Bronchial epithelial cell (primary cell): Measurements from ENCODE around the gene GLS. TPM values are rescaled to one million over a fixed set of nuclear protein-coding genes. Genes with fewer than 3 reads are reported as not detected.

Source experiments
- DNase-seq: peaks from one replicate; pipeline ENCODE4 v3.0.0-alpha.2; 2010; ENCODE audit warnings: low read depth
- FAIRE-seq: peaks from 2 replicates; lab custom pipeline; 2011; peaks lifted over from hg19 to GRCh38; lab: Jason Lieb, UNC
- H3K27me3 ChIP-seq: 2 replicates; pipeline ENCODE4 v1.5.1; 2011; ENCODE audit warnings: low read length; ENCODE audit not compliant: control insufficient read depth, insufficient read depth
- H3K36me3 ChIP-seq: 2 replicates; pipeline ENCODE4 v1.5.1; 2011; ENCODE audit warnings: low read length; ENCODE audit not compliant: control insufficient read depth, insufficient read depth
- H3K4me3 ChIP-seq: 2 replicates; pipeline ENCODE4 v1.5.1; 2011; ENCODE audit warnings: mild to moderate bottlenecking, low read depth, low read length, control low read depth
- total RNA-seq: library from RNA; depleted of rRNA; stranded (reverse); fragments of >200 nt; gene quantifications from 2 replicates; pipeline ENCODE4 v1.2.1, GENCODE V29; 2014
- TF ChIP-seq, protein P1 (sequence below): IDR thresholded peaks from 2 replicates; pipeline ENCODE4 v1.5.1; 2011; ENCODE audit warnings: mild to moderate bottlenecking, moderate library complexity, low read length, control low read depth, inconsistent platforms; ENCODE audit not compliant: insufficient read depth, severe bottlenecking

Gene GLS
- total RNA-seq, 1 donor from 2014 or later, result 103 TPM

DNA sequence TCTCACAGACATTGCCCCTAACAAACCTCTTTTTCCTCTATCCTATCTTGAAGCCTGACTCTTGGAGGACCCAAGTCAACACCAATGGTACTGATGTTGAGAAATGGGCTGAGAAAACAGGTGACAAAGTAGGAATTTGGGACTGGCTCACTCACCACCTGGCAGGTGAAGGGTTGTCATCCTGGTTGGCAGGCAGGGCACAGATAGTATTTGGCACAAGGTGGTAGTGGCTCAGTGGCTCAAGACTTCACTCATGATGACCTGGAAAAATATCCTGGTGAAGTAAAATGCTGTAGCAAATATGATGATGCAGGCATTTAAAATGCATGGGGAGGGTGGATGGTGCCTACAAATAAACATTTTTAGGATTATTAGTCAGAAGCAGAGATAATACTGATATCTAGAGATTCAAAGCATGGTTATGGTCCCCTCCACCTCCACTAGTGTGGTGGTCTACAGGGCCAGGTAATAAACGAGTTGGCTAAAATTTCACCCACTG lies 38.0 kb upstream of the GLS start:
- no peak overlapping the region for H3K4me3 ChIP-seq
- no peak for FAIRE-seq
- H3K36me3 ChIP-seq, result no peaks in the 10 kb centered on the region
- DNase-seq, result no peak
- no peaks in the 10 kb centered on the region for H3K27me3 ChIP-seq
- TF ChIP-seq, protein P1, sequence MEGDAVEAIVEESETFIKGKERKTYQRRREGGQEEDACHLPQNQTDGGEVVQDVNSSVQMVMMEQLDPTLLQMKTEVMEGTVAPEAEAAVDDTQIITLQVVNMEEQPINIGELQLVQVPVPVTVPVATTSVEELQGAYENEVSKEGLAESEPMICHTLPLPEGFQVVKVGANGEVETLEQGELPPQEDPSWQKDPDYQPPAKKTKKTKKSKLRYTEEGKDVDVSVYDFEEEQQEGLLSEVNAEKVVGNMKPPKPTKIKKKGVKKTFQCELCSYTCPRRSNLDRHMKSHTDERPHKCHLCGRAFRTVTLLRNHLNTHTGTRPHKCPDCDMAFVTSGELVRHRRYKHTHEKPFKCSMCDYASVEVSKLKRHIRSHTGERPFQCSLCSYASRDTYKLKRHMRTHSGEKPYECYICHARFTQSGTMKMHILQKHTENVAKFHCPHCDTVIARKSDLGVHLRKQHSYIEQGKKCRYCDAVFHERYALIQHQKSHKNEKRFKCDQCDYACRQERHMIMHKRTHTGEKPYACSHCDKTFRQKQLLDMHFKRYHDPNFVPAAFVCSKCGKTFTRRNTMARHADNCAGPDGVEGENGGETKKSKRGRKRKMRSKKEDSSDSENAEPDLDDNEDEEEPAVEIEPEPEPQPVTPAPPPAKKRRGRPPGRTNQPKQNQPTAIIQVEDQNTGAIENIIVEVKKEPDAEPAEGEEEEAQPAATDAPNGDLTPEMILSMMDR, result no peak

DNA sequence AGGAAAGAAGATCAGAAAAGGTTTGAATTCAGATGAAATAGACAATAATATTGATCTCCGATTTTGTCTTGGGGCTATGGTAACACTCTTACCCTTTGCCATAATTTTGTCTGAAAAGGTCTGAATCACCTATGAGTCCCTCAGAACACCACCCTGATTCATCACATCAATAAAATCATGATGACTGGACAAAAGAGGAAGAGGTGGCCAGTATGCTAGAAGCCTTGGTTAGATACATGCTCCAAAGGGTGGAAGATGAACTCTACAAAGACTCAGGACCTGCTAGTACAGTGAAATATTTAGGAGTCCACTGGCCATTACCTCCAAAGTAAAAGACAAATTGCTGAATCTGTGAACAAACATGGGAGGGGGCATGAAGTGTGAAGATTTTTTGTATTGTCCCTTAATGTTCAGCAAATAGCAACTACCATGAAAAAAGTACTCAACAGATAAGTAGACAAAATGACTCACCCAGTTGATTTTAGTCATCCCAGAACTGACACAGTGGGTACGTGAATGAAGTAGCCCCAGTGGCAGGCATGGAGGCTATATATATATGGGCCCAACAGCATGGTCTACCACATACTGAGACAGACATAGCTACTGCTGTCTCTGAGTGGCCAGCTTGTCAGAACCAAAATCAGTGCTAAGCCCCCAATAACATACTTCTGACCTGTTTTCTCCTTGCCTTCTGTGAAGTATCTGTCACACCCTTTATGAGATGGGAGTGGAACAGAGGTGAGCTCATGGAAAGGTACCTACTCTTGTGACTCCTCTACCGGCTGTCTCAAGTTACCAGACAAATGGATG lies 36.5 kb upstream of the GLS start:
- Histone ChIP-seq H3K4me3 (no peak overlapping the region), H3K27me3 (no peaks in the 10 kb centered on the region), H3K36me3 (no peaks in the 10 kb centered on the region)
- TF ChIP-seq, protein P1, result no peak
- DNase-seq (peak; percentile 97), FAIRE-seq (peak; percentile 18)

DNA sequence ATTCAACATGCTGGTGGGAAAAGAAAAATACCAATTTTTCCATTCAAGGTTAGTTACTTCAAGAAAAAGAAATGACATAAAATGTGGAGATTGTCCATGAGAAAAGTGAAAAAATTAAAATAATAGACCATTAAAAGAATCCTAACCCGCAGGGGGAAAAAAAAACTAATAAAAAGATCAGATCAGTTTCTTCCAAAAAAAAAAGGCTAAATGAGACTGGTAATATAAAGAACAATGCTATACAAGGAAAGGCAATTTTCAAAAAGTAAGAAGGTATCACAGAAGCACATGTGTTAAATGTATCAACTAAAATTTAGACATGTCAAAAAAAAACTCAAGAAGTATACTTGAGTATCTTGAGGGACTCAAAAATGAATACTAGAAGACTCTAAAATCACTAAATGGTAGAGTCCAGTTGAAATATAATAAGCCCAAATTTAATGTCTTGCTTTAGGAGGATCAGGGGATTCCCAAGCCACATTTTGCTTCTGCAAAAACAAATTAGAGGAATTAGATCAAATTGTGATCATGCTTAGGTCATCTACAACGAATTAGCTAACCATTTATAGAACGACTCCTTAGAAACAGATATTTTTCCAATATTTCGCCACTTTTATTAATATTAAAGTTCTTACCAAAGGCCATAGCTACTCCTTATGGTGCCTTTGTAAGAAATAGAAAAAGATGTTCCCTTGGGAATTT lies 35.8 kb upstream of the GLS start:
- TF ChIP-seq, protein P1, result no peak
- Histone ChIP-seq H3K27me3 (no peaks in the 10 kb centered on the region), H3K36me3 (no peaks in the 10 kb centered on the region), H3K4me3 (no peak overlapping the region)
- no peak for FAIRE-seq
- no peak for DNase-seq

DNA sequence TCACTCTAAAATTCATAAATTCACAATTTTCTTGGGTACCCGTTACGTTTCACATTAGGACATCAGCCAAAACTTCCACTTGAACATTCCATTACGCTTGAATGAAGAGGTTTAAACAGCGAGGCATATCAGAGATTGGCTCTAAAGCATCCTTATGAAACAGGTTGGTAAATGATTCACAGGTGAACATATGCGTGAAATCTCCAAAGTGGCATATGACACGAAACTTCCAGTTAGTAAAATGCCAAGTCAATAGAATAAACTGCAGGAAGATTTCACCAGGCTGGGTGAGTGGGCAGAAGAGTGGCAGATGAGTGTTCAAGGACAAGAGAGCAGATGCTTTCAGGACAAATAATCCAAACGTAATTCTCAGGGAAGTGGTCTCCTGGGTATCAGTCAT lies 33.9 kb upstream of the GLS start:
- H3K4me3 ChIP-seq, result no peak overlapping the region
- no peaks in the 10 kb centered on the region for H3K27me3 ChIP-seq
- DNase-seq (peak; percentile 77), FAIRE-seq (peak; percentile 36)
- TF ChIP-seq, protein P1, result no peak
- H3K36me3 ChIP-seq, result no peaks in the 10 kb centered on the region

DNA sequence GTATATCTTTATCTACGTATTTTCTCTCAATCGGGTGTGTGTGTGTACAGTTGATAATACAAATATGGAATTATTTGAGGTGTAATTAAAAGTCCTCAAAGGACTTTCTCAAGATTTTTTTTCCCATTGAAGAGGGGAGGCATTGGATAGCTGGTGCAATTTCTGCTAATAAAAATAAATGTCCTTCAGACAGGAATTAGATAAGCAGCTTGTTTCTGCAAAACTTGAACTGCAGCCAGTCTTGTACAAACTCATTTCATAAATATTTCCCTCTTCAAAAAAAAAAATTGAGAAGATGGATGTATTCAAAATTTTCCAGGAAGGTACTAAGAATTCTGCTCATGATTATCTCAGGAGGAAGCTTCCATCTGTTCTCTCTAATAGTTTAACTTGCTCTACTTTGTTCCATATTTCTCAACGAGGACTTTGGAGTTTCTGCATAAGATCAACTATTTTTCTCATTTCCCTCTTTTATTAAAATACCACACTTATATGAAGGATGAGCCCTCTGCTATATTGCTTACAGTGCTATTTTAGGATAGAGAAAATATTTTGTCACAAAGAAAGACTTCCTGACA lies 33.0 kb upstream of the GLS start:
- TF ChIP-seq, protein P1, result no peak
- no peaks in the 10 kb centered on the region for H3K27me3 ChIP-seq
- DNase-seq (no peak), FAIRE-seq (no peak)
- no peaks in the 10 kb centered on the region for H3K36me3 ChIP-seq
- no peak overlapping the region for H3K4me3 ChIP-seq
